Bronchial smooth muscle cell (primary cell): ENCODE measurements around the gene HIVEP1. TPM values are rescaled to one million over a fixed set of nuclear protein-coding genes. Genes with fewer than 3 reads are reported as not detected.

Source experiments
- total RNA-seq: library from RNA; depleted of rRNA; stranded (reverse); fragments of >200 nt; gene quantifications from 2 replicates; pipeline ENCODE4 v1.2.1, GENCODE V29; 2014

HIVEP1 gene
- 6.0 and 6.4 TPM in 2 replicates for total RNA-seq

DNA sequence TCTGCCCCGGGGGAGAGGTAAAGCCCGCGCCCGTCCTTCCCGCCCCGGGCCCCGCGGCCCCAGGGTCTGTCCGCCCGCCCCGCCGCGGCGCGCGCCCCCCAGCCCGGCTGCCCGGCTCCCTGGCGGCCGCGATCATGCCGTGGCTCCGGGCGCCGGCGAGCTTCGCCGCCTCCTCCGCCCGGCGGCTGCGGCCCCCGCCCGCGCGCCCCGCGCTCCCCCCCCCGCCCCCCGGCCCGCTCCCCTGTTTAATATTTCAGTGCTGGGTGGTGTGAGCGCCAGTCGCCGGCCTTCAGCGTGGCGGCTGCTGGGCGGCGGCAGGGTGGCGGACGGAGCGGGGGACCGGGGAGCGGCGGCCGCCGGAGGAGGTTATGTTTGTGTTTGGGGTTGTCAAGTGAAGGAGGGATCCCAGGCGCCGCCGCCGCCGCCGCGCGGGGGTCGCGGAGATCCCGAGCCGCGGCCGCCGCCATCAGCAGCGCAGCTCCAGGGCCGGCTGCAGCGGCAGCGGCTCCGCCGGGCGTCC, at the start of gene HIVEP1:
HIVEP1 (plus strand) TSS at position 275 of the 520 bp plus-strand sequence. CDS start 3,317 bp downstream, outside the sequence.

Other genes starting within 250 kb of the HIVEP1 start
- gene ADTRP, start 233.5 kb upstream of the HIVEP1 start, total RNA-seq = 2.2 and 3.0 TPM in 2 replicates